Colonic mucosa (tissue), 2 donors: ENCODE data around the gene SEC22A. TPM values are rescaled to one million over a fixed set of nuclear protein-coding genes. Genes with fewer than 3 reads are reported as not detected.

Source experiments
- microRNA-seq: library from miRNA; unstranded; fragments of <30 nt; microRNA quantifications from one replicate; pipeline ENCODE4, GENCODE V29; 2019
- total RNA-seq, 2 donors: library from RNA; stranded (reverse); fragmentation: NEBNext Ultra II Directional in 1 of 2; extraction: Animal tissue kit (Norgen Biotek cat#: 25700) in 1 of 2; gene quantifications; one replicate each; pipeline ENCODE4 v1.2.1, GENCODE V29; 2021
- donor health status: DM: no; HTN: no; CAD: no.
- donor health status: DM: no; HTN: no; CAD: no.

SEC22A gene
- total RNA-seq, 2 donors from 2014 or later, result 15.6 to 18.7 TPM

Small RNAs within 50 kb of the gene (microRNA-seq; reads per million reads assigned to microRNA genes)
- not detected for gene MIR7110

Other genes starting within 250 kb of the SEC22A start
- gene SEMA5B, start 174.2 kb upstream of the SEC22A start, total RNA-seq, result 1 to 10 TPM in 1 of 2 donors, under 1 TPM in 1; 0.40 to 1.3 TPM
- gene PDIA5, start 134.9 kb upstream of the SEC22A start, total RNA-seq, result 10 to 100 TPM; 36.5 to 40.1 TPM
- 1 to 10 TPM; 5.6 to 7.8 TPM for gene ADCY5, start 247.1 kb downstream of the SEC22A start, total RNA-seq